Measurements from ENCODE around the gene CSAD. TPM values are rescaled to one million over a fixed set of nuclear protein-coding genes. Genes with fewer than 3 reads are reported as not detected.

CSAD gene
- total RNA-seq, 1 experiment from 2014 or later: 11.5 TPM

DNA sequence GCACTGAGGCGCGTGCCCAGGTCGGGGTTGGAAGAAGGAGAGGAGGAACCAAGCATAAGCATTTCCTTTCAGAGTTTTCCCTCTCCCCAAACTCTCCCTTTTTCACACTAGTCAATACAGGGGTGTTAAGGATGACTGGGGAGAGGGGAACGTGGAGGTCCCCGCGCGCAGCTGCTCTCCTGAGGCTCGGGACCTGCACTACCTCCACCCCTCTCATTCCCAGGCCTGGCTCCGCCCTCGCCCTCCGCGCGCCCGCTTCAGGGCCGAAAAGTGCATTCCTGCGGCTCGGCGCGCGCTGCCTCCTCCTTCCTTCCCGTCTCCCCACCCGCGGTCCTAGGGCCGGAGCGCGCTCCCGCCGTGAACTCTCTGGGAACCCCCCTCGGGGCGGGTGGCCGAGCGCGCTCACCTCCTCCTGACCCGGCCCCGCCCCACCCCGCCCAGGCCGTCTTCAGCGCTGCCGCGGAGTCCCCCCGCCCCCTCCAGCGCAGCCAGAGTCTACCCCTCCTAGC, 40.0 kb upstream of the CSAD start (continued):
- TF ChIP-seq ARID4B (CRISPR knock-in tag; IDR thresholded peaks at IDR 0.05; ENCODE audit: borderline replicate concordance) (peak; percentile 78; the same call in 1 of the 2 replicates), MLX (CRISPR knock-in tag; IDR thresholded peaks at IDR 0.05) (no peak), CREM (CRISPR knock-in tag; IDR thresholded peaks at IDR 0.05) (peak; percentile 55; the same call in 1 of the 2 replicates), SMAD4 (CRISPR knock-in tag; IDR thresholded peaks at IDR 0.05) (0 out of 2 replicates have a peak, but pooled peaks have one; percentile 57), PRRX2 (CRISPR knock-in tag; IDR thresholded peaks at IDR 0.05) (no peak), ZNF396 (CRISPR knock-in tag; IDR thresholded peaks at IDR 0.05; ENCODE audit: borderline replicate concordance) (no peak), ZNF219 (CRISPR knock-in tag; IDR thresholded peaks at IDR 0.05; ENCODE audit: borderline replicate concordance) (peak; percentile 43; the same call in 1 of the 2 replicates), RORB (CRISPR knock-in tag; IDR thresholded peaks at IDR 0.05) (no peak), ZNF416 (CRISPR knock-in tag; IDR thresholded peaks at IDR 0.05) (no peak), ZBTB21 (CRISPR knock-in tag; IDR thresholded peaks at IDR 0.05; ENCODE audit: borderline replicate concordance) (no peak), GABPB1 (CRISPR knock-in tag; IDR thresholded peaks at IDR 0.05) (no peak), TP53 (CRISPR knock-in tag; IDR thresholded peaks at IDR 0.05) (no peak), ZNF423 (CRISPR knock-in tag; IDR thresholded peaks at IDR 0.05) (no peak), ATF1 (CRISPR knock-in tag; IDR thresholded peaks at IDR 0.05) (no peak)
- TF ChIP-seq, protein P1, sequence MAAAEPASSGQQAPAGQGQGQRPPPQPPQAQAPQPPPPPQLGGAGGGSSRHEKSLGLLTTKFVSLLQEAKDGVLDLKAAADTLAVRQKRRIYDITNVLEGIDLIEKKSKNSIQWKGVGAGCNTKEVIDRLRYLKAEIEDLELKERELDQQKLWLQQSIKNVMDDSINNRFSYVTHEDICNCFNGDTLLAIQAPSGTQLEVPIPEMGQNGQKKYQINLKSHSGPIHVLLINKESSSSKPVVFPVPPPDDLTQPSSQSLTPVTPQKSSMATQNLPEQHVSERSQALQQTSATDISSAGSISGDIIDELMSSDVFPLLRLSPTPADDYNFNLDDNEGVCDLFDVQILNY (CRISPR knock-in tag; IDR thresholded peaks at IDR 0.05): peak; percentile 82
- TF ChIP-seq, protein P2, sequence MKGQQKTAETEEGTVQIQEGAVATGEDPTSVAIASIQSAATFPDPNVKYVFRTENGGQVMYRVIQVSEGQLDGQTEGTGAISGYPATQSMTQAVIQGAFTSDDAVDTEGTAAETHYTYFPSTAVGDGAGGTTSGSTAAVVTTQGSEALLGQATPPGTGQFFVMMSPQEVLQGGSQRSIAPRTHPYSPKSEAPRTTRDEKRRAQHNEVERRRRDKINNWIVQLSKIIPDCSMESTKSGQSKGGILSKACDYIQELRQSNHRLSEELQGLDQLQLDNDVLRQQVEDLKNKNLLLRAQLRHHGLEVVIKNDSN (CRISPR knock-in tag; IDR thresholded peaks at IDR 0.05): no peak; the same call in 1 of the 2 replicates
- TF ChIP-seq, protein P3, sequence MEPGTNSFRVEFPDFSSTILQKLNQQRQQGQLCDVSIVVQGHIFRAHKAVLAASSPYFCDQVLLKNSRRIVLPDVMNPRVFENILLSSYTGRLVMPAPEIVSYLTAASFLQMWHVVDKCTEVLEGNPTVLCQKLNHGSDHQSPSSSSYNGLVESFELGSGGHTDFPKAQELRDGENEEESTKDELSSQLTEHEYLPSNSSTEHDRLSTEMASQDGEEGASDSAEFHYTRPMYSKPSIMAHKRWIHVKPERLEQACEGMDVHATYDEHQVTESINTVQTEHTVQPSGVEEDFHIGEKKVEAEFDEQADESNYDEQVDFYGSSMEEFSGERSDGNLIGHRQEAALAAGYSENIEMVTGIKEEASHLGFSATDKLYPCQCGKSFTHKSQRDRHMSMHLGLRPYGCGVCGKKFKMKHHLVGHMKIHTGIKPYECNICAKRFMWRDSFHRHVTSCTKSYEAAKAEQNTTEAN (CRISPR knock-in tag; IDR thresholded peaks at IDR 0.05): 0 out of 2 replicates have a peak, but pooled peaks have one; percentile 8

- Mint-ChIP-seq H3K27me3 (ENCODE audit: low read depth) (peaks cover 7% of the 10 kb centered on the region; the same call in 1 of the 2 replicates), H3K4me1 (peaks cover 75% of the 10 kb centered on the region), H3K36me3 (no peaks in the 10 kb centered on the region), H3K9me3 (no peaks in the 10 kb centered on the region), H3K4me3 (peak overlapping the region; percentile 90), H3K27ac (peak overlapping the region; percentile 98)
- POLR2A ChIA-PET: interaction anchor here (0.9 to 2.4 kb wide), 5 partner anchors 11 to 40 kb away, joined by 3 to 7 read pairs (median 6); partner anchors contain the start of genes CSAD and ZNF740
- no peak for TF ChIP-seq ZNF423 (CRISPR knock-in tag; IDR thresholded peaks at IDR 0.05)
- no peak for TF ChIP-seq CREM (CRISPR knock-in tag; IDR thresholded peaks at IDR 0.05)
- TF ChIP-seq, protein P4, sequence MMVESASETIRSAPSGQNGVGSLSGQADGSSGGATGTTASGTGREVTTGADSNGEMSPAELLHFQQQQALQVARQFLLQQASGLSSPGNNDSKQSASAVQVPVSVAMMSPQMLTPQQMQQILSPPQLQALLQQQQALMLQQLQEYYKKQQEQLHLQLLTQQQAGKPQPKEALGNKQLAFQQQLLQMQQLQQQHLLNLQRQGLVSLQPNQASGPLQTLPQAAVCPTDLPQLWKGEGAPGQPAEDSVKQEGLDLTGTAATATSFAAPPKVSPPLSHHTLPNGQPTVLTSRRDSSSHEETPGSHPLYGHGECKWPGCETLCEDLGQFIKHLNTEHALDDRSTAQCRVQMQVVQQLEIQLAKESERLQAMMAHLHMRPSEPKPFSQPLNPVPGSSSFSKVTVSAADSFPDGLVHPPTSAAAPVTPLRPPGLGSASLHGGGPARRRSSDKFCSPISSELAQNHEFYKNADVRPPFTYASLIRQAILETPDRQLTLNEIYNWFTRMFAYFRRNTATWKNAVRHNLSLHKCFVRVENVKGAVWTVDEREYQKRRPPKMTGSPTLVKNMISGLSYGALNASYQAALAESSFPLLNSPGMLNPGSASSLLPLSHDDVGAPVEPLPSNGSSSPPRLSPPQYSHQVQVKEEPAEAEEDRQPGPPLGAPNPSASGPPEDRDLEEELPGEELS (CRISPR knock-in tag; IDR thresholded peaks at IDR 0.05): no peak
- TF ChIP-seq FOXK1 (CRISPR knock-in tag; IDR thresholded peaks at IDR 0.05): no peak
- 0 out of 2 replicates have a peak, but pooled peaks have one; percentile 44 for TF ChIP-seq ZBTB21 (CRISPR knock-in tag; IDR thresholded peaks at IDR 0.05; ENCODE audit: borderline replicate concordance)
- 0 out of 2 replicates have a peak, but pooled peaks have one; percentile 31 for TF ChIP-seq TP53 (CRISPR knock-in tag; IDR thresholded peaks at IDR 0.05)
- 0 out of 2 replicates have a peak, but pooled peaks have one; percentile 28 for TF ChIP-seq ZNF232 (CRISPR knock-in tag; IDR thresholded peaks at IDR 0.05)
- TF ChIP-seq KAT7 (CRISPR knock-in tag; IDR thresholded peaks at IDR 0.05; ENCODE audit: borderline replicate concordance): 0 out of 2 replicates have a peak, but pooled peaks have one; percentile 59
- TF ChIP-seq, protein P3 (CRISPR knock-in tag; IDR thresholded peaks at IDR 0.05): peak; percentile 17; the same call in 1 of the 2 replicates
- peak; percentile 67 for DNase-seq (ENCODE audit: low spot score)
- CTCF ChIA-PET: interaction anchor here (0.6 to 2.7 kb wide), 17 partner anchors 8 to 201 kb away, joined by 3 to 15 read pairs (median 7); partner anchors contain the start of genes ESPL1, PFDN5 and SP1
- ATAC-seq: peak; percentile 0
These were observed 39.4 kb upstream of the CSAD start for GRCh38 chr12:53219956-53220693.

Data from WTC11 (cell line).